Caki2 (cell line): ENCODE measurements around the gene TTBK2. TPM values are rescaled to one million over a fixed set of nuclear protein-coding genes. Genes with fewer than 3 reads are reported as not detected.

ENCODE experiments used
- DNase-seq: peaks from one replicate; pipeline ENCODE4 v3.0.0-alpha.2; 2015; ENCODE audit warnings: low read depth
- in situ Hi-C: cut with HindIII; loops from 2 replicates; pipeline ENCODE4 v1.10.0; 2016; ENCODE audit warnings: low sequenced_read_pairs, low pct_unique_long_range_greater_than_20kb, mixed read lengths
- total RNA-seq: library from RNA; depleted of rRNA; stranded (reverse); fragments of >200 nt; shearing (Covaris generic); gene quantifications from 2 replicates; pipeline ENCODE4 v1.2.3, GENCODE V29; 2014; ENCODE audit warnings: low replicate concordance

TTBK2 gene
- total RNA-seq, 1 experiment from 2014 or later = 7.4 TPM

DNA sequence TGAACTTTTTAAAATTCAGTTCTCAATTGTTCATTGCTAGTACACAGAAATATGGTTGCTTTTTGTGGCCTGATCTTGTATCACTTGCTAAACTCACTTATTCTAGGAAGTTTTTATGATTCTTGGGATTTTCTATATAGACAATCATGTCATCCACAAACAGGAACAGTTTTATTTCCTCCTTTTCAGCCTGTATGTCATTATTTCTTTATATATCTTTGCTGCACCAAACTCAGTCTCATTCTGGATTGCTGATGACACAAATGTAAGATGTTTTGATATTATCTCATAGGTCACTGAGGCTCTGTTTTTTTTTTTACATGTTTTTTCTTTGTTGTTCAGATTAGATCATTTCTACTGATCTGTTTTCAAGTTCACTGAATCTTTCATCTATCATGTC lies 71.7 kb downstream of the TTBK2 start:
- DNase-seq = no peak
- in situ Hi-C loops = no loop called here

DNA sequence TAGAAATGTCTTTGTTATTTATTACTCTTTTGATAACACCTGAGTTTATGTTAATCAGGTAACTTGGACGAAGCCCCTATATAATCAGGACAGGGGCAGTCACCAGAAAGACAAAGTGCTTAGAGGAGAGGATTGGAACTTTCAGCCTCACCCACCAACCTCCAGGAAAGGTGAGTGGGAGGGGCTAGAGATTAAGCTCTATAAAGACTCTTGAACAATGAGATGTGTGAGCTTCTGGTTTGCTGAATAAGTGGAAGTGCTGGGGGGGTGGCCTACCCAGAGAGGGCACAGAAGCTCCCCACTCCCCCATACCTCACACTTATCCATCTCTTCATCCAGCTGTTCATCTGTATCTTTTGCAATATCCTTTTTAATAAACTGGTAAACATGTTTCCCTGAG lies 73.9 kb downstream of the TTBK2 start:
- DNase-seq = no peak
- in situ Hi-C loops = no loop called here

DNA sequence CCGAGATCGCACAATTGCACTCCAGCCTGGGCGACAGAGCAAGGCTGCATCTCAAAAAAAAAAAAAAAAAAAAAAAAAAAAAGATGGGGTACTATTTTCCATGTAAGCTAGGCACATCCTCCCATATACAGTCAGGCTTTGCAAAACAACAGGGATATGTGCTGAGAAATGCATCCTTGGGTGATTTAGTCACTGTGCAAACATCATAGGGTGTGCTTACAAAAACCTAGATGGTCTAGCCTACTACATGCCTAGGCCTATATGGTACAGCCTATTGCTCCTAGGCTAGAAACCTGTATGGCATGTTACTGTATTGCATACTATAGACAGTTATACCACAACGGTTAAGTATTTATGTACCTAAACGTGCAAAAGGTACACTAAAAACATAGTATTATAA lies 75.0 kb downstream of the TTBK2 start:
- DNase-seq = no peak
- in situ Hi-C loops = no loop called here

DNA sequence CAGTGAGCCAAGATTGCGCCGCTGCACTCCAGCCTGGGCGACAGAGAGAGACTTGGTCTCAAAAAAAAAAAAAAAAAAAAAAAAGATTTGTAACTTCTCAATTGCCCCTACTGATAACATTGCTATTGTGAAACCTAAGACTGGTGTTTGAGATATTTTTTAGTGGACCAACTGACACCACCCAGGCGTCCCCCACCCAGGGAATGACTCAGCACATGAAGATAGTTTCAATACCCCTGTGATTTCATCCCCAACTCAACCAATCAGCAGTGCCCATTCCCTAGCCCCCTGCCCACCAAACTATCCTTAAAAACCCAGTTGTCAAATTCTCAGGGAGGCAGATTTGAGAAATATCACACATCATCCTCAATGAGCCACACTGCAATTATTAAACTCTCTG lies 76.9 kb downstream of the TTBK2 start:
- DNase-seq = no peak
- in situ Hi-C loops = no loop called here

DNA sequence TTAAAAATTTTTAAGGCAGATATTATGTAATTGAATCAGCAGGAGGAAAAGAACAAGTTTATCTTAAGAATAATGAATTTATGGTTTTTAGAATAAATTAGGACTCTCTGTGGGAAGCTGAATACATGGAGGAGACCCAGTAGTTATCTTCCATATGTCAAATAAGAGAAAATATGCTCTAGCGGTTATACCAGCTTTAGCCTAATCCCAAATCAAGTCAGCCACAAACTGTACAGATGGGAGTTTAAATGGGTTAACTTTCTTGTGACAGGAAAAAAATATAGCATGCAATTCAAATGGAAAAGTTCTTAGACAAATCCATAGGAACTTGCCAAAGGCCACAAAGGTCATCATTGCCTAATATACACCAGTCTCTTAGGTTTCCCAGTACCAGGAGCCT lies 84.3 kb downstream of the TTBK2 start:
- DNase-seq = no peak
- in situ Hi-C loops = no loop called here

DNA sequence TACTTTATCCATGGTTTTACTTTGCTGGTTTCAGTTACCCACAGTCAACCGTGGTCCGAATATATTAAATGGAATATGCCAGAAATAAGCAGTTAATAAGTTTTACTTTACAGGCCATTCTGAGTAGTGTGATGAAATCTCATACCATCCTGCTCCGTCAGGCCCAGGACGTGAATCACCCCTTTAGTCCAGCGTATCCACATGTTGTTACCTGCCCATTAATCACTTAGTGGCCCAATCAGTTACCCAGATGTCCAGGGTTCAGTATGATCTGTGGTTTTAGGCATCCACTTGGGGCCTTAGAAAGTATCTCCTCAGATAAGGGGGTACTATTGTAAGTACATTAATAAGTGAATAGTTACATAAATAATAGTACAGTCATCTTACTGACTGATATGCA lies 88.0 kb downstream of the TTBK2 start:
- in situ Hi-C loops = no loop called here
- DNase-seq = peak; percentile 16

DNA sequence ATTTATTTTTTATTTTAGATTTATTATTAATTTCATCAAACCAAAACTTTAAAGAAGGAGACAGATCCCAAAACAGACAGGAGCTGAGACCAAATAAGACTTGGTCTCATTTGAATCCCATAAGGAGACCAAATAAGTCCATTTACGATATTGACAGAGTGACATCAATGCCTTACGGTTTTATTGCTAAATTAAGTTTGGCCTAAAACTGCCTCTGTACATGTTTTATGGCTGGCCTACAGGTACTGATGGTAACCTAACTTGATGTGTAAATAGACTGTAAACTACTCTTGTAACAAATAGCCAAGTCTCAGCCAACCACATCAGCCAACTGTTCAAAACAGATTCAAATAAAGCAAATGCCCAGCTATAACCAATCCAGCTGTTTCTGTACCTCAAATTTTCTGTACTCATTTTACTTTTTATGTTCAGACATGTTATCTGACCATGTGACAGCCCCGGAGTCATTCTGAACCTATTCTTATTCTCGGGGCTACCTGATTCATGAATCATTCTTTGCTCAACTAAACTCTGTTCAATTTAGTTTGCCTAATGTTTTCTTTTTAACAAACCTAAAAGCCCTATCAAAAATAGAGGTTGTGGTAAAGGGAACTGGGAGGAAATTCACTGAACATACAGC lies 94.2 kb downstream of the TTBK2 start:
- in situ Hi-C loops = no loop called here
- DNase-seq = no peak

- in situ Hi-C loops = no loop called here
- DNase-seq = no peak
These were observed 95.0 kb downstream of the TTBK2 start for GRCh38 chr15:42825599-42825998.

DNA sequence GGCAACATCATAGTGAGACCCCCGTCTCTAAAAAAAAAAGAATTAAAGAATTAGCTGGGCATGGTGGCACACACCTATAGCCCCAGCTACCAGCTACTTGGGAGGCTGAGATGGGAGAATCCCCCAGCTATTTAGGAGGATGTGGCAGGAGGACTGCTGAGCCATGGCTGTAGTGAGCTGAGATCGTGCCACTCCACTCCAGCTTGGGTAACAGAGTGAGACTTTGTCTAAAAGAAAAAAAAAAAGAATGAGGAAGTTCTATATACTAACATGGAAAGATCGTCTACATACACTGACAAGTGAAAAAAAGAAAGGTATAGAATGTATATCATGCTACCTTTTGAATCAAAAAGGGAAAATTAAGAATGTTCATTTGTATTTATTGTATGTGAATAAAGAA lies 99.8 kb downstream of the TTBK2 start:
- in situ Hi-C loops = no loop called here

GRCh38 chr15:42819786-42820185 lies 100.8 kb downstream of the TTBK2 start:
- DNase-seq = no peak
- in situ Hi-C loops = no loop called here

More for the DNA sequence above, 99.8 kb downstream of the TTBK2 start:
- DNase-seq = no peak

DNA sequence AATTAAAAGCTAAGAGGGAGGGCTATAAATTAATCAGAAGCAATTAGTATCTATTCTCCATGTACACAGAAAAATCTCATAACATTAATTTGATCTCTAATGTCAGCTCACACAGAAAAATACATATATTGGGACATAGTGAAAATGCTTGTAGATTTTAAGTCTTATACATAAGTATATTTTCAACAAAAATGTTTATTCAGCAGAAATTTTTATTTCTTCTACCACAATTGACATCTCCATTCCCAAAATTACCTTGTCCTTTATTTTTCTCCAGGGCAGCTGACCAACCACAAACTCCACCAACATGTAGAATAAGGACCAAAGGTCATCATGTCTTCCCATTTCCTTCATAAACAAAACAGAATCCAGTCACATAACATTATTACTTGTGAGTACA lies 109.1 kb downstream of the TTBK2 start:
- DNase-seq = no peak
- in situ Hi-C loops = no loop called here

- in situ Hi-C loops = no loop called here
These were observed 111.7 kb downstream of the TTBK2 start for GRCh38 chr15:42808913-42809312.

DNA sequence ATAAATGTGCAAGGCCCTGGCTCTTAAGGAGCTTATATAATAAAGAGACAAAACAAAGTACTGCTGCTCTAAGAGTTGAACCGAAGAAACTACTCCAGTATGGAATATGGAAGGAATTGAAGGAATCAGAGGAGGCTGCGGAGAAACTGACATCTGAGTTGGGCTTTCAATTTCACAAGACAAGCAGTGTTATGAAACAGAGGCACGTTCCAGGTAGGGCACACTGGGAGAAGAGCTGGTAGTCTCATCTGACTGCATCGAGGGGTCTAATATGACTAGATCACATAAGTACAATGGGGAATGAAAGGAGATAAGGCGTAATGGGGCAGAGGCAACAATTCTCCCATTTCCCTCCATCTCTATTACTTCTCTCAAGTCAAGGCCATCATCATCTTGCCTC lies 115.3 kb downstream of the TTBK2 start:
- in situ Hi-C loops = no loop called here
- no peak for DNase-seq

More at GRCh38 chr15:42808913-42809312, 111.7 kb downstream of the TTBK2 start:
- DNase-seq = no peak

DNA sequence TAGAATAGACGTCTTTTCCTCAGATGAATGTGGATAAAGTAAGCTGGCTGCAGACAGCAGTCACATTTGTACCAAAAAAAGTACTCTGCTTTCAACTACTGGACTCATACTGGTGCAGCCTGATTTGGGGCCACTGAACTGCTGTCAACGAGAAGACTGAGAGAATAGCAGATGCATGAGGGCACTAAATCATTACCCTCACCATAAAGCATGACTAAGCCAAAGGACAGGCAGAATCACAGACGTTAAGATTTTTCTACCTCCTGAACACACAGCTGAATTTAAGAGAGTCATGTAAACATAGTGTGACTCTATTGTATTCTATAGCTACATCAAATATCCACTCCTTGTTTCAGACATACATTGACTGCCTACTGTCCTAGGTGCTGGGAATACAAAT lies 115.8 kb downstream of the TTBK2 start:
- in situ Hi-C loops = no loop called here

GRCh38 chr15:42803436-42803835 lies 117.1 kb downstream of the TTBK2 start:
- DNase-seq = no peak
- in situ Hi-C loops = no loop called here

More for the DNA sequence above, 115.8 kb downstream of the TTBK2 start:
- no peak for DNase-seq

DNA sequence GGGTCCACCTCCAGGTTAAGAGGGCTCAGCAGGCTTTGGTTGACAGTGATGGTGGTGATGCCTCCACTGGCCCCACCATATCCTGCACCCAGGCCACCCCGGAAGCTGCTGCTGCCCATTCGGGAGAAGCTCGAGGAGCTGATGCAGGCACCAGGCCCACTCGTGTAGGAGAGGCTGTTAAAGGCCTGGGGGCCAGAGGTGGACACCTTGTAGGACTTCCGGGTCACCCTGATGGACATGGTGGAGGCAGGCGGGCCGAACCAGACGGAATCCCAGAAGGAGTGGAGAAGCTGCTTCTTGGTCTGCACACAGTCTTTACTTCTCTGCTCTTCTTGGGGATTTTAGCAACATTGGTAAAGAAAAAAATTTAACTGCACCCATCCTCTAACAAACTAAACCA lies 118.4 kb downstream of the TTBK2 start:
- in situ Hi-C loops = no loop called here
- DNase-seq = no peak

GRCh38 chr15:42800731-42801474 lies 119.7 kb downstream of the TTBK2 start:
- in situ Hi-C loops = no loop called here
- no peak for DNase-seq

- no peak for DNase-seq
- in situ Hi-C loops = no loop called here
These were observed 121.8 kb downstream of the TTBK2 start for GRCh38 chr15:42798802-42799201.

DNA sequence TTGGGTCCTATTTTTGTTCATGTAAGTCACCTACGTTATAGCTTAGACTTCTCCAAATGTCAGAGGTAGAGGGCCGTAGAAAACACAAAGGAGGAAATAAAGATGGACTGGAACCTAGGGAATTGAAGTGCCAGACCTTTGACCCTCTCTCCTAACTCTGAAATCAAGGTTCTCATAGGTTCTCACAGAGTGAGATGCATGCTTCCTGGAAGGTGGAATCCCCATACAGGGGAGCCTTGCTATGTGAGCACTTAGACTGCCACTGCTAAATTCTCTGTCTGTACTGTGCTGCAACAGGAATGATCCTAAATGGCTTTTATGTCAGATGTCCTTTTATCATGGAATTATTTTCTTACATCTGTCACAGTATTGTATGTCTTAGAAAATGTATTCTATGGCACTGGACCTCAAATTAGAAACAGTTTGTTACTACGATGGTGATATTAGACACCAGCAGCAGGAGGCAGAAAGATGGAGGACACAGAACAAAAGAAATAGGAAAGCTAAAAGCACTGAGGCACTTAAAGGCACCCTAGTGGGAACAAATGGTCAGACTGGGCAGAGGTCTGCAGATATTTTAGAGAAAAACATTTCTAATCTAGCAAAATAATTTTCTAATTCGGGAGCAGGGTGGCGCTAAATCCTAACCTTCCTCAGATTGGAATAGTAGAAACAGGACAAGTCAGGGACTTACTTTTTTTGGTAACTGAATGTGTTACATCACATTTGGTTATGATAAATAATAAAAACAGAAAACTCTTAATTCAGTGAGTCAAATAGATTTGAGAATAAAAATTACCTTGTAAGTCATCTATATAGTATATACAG lies 123.4 kb downstream of the TTBK2 start:
- in situ Hi-C loops = no loop called here
- no peak for DNase-seq
